A673 (cell line): ENCODE results near the gene EFCAB14. TPM values are rescaled to one million over a fixed set of nuclear protein-coding genes. Genes with fewer than 3 reads are reported as not detected.

Experiments
- BruUV-seq: library from RNA; stranded (reverse); fragments of 400-500 nt; replicated peaks from 2 replicates; lab custom pipeline; 2021; lab: Mats Ljungman, UMichigan
- CTCF ChIA-PET: fragments of 300-600 bp; sonication (Branson Sonifier 250); formaldehyde crosslinking; loops from one replicate; lab custom pipeline; 2022; ENCODE audit warnings: antibody characterized with exemption; lab: Charles Lee
- POLR2A ChIA-PET: fragments of 300-600 bp; sonication (Branson Sonifier 250); formaldehyde crosslinking; loops from one replicate; lab custom pipeline; 2022; ENCODE audit warnings: antibody characterized with exemption; ENCODE audit not compliant: low non-redundant PET; lab: Charles Lee
- DNase-seq: peaks from one replicate; pipeline ENCODE4 v3.0.0-alpha.2; 2015; ENCODE audit warnings: low spot score
- H3K27ac ChIP-seq: fragments of 200-600 bp; sonication (generic); 2 replicates; pipeline ENCODE4 v1.5.1; 2016; ENCODE audit warnings: mixed run types, low read depth, mild to moderate bottlenecking, mixed read lengths, antibody characterized with exemption, low read length; ENCODE audit not compliant: poor library complexity, severe bottlenecking
- H3K27me3 ChIP-seq: fragments of 200-600 bp; sonication (generic); replicated peaks from 2 replicates; pipeline ENCODE4 v1.6.1; 2017; ENCODE audit warnings: mixed run types, low read depth, mild to moderate bottlenecking, mixed read lengths, antibody characterized with exemption, low read length; ENCODE audit not compliant: insufficient read depth, poor library complexity
- H3K36me3 ChIP-seq: fragments of 200-600 bp; sonication (generic); 2 replicates; pipeline ENCODE4 v1.6.1; 2016; ENCODE audit warnings: mixed run types, mild to moderate bottlenecking, mixed read lengths, antibody characterized with exemption, low read length; ENCODE audit not compliant: insufficient read depth, poor library complexity, severe bottlenecking
- H3K4me1 ChIP-seq: fragments of 200-600 bp; sonication (generic); 2 replicates; pipeline ENCODE4 v1.6.1; 2017; ENCODE audit warnings: mixed run types, mild to moderate bottlenecking, mixed read lengths, antibody characterized with exemption, low read length; ENCODE audit not compliant: insufficient read depth, poor library complexity, severe bottlenecking
- H3K4me3 ChIP-seq: fragments of 200-600 bp; sonication (generic); 2 replicates; pipeline ENCODE4 v1.5.1; 2016; ENCODE audit warnings: low read depth, mixed run types, mild to moderate bottlenecking, mixed read lengths, low read length; ENCODE audit not compliant: poor library complexity, severe bottlenecking
- H3K9me3 ChIP-seq: fragments of 200-600 bp; sonication (generic); 2 replicates; pipeline ENCODE4 v1.6.1; 2016; ENCODE audit warnings: mixed run types, low read depth, mild to moderate bottlenecking, mixed read lengths, antibody characterized with exemption, low read length; ENCODE audit not compliant: poor library complexity, severe bottlenecking
- EZH2 ChIP-seq: fragments of 200-600 bp; sonication (generic); IDR thresholded peaks from 2 replicates; pipeline ENCODE4 v1.6.1; 2017; ENCODE audit warnings: borderline replicate concordance, low read depth, mild to moderate bottlenecking, mixed read lengths, antibody characterized with exemption, low read length; ENCODE audit not compliant: poor library complexity, severe bottlenecking
- intact Hi-C: fragments of 100-400 bp; cut with micrococcal nuclease; formaldehyde crosslinking; loops from one replicate; pipeline ENCODE4 v1.10.0; 2022; ENCODE audit not compliant: unreplicated experiment
- total RNA-seq: library from RNA; stranded (reverse); gene quantifications from 2 replicates; pipeline ENCODE4 v1.2.3, GENCODE V29; 2021
- TF ChIP-seq, protein P1 (sequence below): fragments of 300-800, 200-600 bp; sonication (generic); conservative IDR thresholded peaks from 2 replicates; pipeline ENCODE4 v1.5.1; 2017; ENCODE audit warnings: low read depth, mild to moderate bottlenecking, antibody characterized with exemption, low read length, moderate library complexity, mixed read lengths

EFCAB14 gene
- total RNA-seq, 1 experiment from 2014 or later = 39.8 TPM

DNA sequence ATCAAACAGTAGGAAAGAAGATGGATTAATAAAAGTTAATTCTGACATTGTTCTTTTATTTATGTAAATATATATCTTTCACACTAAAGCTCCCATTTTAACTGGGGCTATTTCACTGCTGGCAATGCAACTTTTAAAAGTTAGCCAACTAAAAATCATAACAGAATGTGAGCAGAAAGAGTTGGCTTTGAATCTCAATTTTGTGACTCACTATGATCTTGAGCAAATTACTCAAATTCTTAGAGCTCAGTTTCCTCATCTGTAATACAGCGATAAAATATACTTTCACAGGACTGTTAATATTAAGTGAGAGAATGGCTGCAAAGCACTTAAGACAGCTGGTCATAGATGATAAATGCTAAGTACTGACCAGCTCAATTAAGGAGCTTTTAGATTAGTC, 10.8 kb downstream of the EFCAB14 start:
- no peaks in the 10 kb centered on the region for H3K27me3 ChIP-seq
- no peak for DNase-seq
- H3K36me3 ChIP-seq = peaks cover 46% of the 10 kb centered on the region
- POLR2A ChIA-PET = no interaction called here
- H3K27ac ChIP-seq = no peak overlapping the region
- no peak overlapping the region for H3K4me3 ChIP-seq
- TF ChIP-seq EZH2 = no peak
- TF ChIP-seq, protein P1, sequence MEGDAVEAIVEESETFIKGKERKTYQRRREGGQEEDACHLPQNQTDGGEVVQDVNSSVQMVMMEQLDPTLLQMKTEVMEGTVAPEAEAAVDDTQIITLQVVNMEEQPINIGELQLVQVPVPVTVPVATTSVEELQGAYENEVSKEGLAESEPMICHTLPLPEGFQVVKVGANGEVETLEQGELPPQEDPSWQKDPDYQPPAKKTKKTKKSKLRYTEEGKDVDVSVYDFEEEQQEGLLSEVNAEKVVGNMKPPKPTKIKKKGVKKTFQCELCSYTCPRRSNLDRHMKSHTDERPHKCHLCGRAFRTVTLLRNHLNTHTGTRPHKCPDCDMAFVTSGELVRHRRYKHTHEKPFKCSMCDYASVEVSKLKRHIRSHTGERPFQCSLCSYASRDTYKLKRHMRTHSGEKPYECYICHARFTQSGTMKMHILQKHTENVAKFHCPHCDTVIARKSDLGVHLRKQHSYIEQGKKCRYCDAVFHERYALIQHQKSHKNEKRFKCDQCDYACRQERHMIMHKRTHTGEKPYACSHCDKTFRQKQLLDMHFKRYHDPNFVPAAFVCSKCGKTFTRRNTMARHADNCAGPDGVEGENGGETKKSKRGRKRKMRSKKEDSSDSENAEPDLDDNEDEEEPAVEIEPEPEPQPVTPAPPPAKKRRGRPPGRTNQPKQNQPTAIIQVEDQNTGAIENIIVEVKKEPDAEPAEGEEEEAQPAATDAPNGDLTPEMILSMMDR = no peak
- CTCF ChIA-PET = no interaction called here
- no peaks in the 10 kb centered on the region for H3K9me3 ChIP-seq
- intact Hi-C loops = no loop called here
- BruUV-seq = no TSS peak
- no peaks in the 10 kb centered on the region for H3K4me1 ChIP-seq

DNA sequence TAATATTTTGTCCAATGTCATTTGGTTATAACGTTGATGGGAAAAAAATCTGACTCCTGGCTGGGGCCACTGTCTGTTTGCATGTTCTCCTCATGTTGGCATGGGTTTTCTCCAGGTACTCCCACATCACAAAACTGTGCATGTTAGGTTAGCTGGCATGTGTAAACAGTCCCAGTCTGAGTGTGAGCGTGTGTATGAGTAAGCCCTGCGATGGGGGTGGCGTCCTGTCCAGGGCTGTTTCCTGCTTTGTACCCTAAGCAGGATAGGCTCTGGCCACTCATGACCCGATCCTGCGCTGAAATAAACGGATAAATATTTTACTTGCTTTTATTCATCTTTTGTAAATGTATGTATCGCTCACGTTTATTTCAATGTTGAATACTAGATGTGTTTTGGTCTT, 13.5 kb downstream of the EFCAB14 start:
- H3K4me3 ChIP-seq = no peak overlapping the region
- intact Hi-C loops = no loop called here
- TF ChIP-seq EZH2 = no peak
- TF ChIP-seq, protein P1 = no peak
- CTCF ChIA-PET = no interaction called here
- BruUV-seq = no TSS peak
- no peaks in the 10 kb centered on the region for H3K9me3 ChIP-seq
- H3K27me3 ChIP-seq = no peaks in the 10 kb centered on the region
- no peak for DNase-seq
- peaks cover 42% of the 10 kb centered on the region for H3K36me3 ChIP-seq
- no peak overlapping the region for H3K27ac ChIP-seq
- POLR2A ChIA-PET = no interaction called here
- no peaks in the 10 kb centered on the region for H3K4me1 ChIP-seq

DNA sequence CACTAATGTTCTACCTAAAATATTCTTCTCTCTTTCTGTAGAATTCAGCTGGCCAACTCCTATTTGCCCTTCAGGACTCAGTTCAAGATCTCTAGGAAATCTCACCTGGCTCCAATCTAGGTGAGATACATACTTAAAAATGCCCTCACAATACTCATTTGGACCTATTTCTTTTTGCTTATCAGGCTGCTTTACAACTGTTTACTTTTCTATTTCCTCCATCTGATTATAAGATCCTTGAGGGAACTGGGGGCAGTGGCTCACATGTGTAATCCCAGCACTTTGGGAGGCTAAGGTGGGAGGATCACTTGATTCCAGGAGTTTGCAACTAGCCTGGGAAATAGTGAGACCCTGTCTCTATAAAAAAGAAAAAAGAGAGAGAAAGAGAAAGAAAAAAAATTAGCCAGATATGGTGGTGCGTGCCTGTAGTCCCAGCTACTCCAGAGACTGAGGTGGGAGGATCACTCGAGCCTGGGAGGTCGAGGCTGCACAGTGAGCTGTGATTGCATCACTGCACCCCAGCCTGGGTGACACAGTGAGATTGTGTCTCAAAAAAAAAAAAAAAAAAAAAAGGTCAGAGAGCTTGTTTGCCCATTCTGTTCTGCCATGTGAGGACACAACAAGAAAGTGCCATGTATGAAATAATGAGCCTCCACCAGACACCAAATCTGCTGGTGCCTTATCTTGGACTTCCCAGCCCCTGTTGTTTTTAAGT, 14.8 kb downstream of the EFCAB14 start:
- DNase-seq = no peak
- no peak overlapping the region for H3K27ac ChIP-seq
- TF ChIP-seq, protein P1 = no peak
- TF ChIP-seq EZH2 = no peak
- H3K4me3 ChIP-seq = no peak overlapping the region
- no TSS peak for BruUV-seq
- H3K9me3 ChIP-seq = no peaks in the 10 kb centered on the region
- POLR2A ChIA-PET = no interaction called here
- intact Hi-C loops = no loop called here
- no peaks in the 10 kb centered on the region for H3K27me3 ChIP-seq
- no peaks in the 10 kb centered on the region for H3K4me1 ChIP-seq
- CTCF ChIA-PET = no interaction called here
- H3K36me3 ChIP-seq = peaks cover 42% of the 10 kb centered on the region
